Hematopoietic multipotent progenitor cell (in vitro differentiated cells): ENCODE data around the gene KCP. TPM values are rescaled to one million over a fixed set of nuclear protein-coding genes. Genes with fewer than 3 reads are reported as not detected.
A peak's percentile ranks its signal among the peaks of the same experiment; 100 is the strongest.

Source experiments
- DNase-seq, 3 donors: peaks; one replicate each; pipeline ENCODE4 v3.0.0-alpha.2; 2011 to 2015; ENCODE audit warnings: low read depth in 2 of 3, low spot score in 2 of 3
- total RNA-seq: library from RNA; depleted of rRNA; stranded (reverse); fragments of >200 nt; gene quantifications from one replicate; pipeline ENCODE4 v1.2.3, GENCODE V29; 2012

Gene KCP
- total RNA-seq, 1 donor: under 0.01 TPM

DNA sequence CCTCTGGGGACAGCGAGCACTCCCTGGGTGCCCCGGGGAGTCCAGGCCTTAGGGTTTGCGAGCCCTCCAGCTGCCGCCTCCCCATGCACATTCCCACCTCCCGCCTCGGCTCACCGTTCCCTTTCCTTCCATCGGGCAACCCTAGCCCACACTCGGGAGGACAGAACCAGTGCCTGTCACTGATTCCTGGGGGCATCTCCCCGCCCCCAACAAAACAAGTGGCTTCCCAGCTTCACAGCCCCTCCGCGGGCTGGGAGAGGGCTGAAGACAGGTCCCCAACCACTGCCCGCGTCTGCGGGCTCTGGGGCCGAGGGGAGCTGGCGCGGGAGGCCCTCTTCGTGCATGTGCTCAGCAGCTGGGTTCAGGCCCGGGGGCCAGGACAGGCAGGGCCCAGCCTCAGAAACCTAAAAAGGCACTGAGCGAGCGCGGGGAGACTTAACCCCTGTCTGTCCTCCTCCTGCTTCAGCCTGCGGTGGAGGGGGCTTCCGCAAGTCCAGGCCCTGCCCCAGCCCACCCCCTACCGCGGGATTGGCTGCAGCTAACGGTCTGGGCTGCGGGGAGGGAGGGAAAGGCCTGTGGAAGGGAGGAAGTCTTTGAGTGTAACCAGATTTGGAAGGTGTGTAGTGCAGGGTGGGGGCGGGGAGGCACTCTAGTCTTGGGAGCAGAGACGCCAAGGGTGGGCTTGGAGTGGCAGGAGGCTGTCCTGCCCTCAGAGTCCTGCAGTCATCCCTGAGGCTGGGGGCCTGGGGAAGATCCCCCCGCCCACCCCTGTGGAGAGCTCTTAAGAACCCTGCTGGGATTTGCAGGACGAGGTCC, 79.1 kb downstream of the KCP start:
- DNase-seq: peak in 1 of 3 donors; percentile 29

- DNase-seq: peak; percentile 13 to 64 (median 42)
Observed at GRCh38 chr7:128830231-128831177, 80.0 kb downstream of the KCP start, which contains the start of gene FLNC. FLNC (plus strand) TSS chr7:128830406; CDS start chr7:128830638, 232 bp downstream.

- no peak for DNase-seq
Observed at GRCh38 chr7:128829391-128830166, 80.9 kb downstream of the KCP start.

DNA sequence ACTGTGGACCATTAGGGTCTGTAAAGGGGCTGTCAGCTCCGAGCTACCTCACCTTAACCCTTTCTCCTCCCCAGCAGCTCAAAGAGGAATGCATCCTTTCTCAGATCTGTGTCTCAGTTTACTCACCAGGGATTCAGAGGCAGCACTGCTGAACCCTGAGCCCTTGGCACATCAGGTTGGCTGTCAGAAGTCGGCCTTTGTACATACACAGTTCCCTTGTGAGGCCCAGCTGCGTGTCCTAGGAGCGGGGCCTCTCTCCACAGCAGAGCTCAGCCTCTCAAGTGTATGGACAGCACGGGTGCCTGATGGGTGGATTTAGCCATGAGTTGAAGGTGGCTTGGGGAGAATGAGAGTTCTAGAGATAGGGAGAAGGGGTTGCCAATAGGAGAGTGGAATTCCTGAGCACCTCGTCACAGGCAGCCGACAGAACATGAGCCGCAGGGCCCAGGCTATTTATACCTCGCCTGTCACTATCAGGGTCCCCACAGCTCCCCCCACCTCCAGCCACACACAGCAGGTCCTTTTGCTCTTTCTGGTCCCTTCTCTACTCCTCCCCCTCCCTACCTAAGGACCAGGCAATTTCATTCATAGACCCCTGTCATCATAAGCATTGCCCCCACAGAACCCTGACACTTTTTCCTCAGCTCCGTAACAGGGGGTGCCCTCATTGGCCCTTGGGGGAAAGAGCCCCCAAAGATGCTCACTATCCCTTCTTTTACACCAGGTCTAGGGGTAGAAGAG, 82.4 kb downstream of the KCP start:
- DNase-seq: no peak

DNA sequence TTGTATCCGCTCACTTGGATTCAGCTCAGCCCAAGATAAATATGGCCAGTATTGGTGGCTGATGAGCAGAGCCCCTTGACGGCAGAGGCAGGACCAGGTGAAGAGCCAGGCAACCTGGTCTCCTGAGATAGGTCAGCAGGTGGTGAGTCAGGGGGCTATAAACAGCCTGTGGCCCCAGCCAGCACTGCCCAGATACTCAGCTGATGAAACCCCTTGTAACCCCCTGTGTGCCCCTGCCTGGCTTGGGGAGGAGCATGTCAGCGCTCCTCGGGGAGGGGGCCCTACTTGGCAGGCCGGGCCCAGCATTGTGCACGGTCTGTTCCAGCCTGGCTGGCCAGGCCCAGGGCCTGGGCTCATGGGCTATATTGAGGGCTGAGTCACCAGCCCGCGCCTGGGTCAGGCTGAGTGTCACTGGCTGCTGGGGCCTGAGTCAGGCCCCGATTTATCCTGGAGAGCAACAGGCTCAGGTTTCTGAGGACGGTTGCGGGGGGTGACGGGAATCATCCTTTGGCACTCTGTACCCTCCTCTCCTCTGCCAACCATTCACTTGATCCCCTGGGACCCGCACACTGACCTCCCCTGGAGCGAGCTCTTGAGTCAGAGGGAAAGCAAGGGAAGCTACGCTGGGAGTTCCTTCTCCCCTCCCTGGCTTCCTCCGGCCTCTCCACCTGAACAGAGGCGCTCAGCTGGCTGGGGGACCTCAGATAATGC, 83.1 kb downstream of the KCP start:
- no peak for DNase-seq

DNA sequence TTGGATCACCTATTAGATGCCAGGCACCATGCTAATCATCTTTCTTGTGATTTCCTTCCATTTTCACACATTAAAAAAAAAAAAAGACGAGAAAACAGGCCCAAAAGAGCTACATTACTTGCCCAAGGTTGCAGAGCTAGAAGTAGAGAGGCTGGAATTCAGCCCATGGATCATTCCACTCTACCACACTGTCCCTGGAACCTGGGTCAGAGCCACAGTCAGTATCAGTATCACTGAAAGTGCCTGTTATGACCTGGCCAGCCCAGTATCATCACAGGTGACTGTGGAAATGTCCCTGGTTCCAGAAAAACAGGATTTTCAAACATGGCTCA, 83.6 kb downstream of the KCP start:
- DNase-seq: no peak

Other genes starting within 250 kb of the KCP start
- gene GARIN1A, start 238.4 kb downstream of the KCP start, total RNA-seq: 0.27 TPM
- 14.8 TPM for gene CALU, start 171.3 kb downstream of the KCP start, total RNA-seq
- not detected for gene OPN1SW, start 134.9 kb downstream of the KCP start, total RNA-seq
- gene CCDC136, start 118.7 kb downstream of the KCP start, total RNA-seq: 11.6 TPM
- 0.27 TPM for gene FLNC, start 80.3 kb downstream of the KCP start, total RNA-seq
- gene ATP6V1F, start 47.9 kb downstream of the KCP start, total RNA-seq: 110 TPM
- 76.5 TPM for gene IRF5, start 27.2 kb upstream of the KCP start, total RNA-seq
- 46.0 TPM for gene TNPO3, start 144.4 kb upstream of the KCP start, total RNA-seq
- 41.7 TPM for gene TSPAN33, start 234.0 kb upstream of the KCP start, total RNA-seq